Right lobe of liver (tissue), 4 donors: Measurements from ENCODE around the gene LGR4.

ENCODE experiments used
- POLR2A ChIP-seq: fragments of 450-650 bp; IDR thresholded peaks from one replicate; pipeline ENCODE4 v1.6.1; 2017; ENCODE audit warnings: antibody characterized with exemption, mild to moderate bottlenecking
- TF ChIP-seq, protein P1 (sequence below), 4 donors: fragments of 200-600 bp in 3 of 4; fragments of 450-650 bp in 1 of 4; IDR thresholded peaks; one replicate each; pipeline versions ENCODE4 v1.5.1 to v1.8.0; 2016 to 2022; ENCODE audit warnings: antibody characterized with exemption in 4 of 4, mild to moderate bottlenecking in 2 of 4
- donor health status: DM: no; HTN: no; CAD: no.
- donor health status: DM: no; HTN: no; CAD: no.
- donor health status: DM: no; HTN: yes; CAD: no.

DNA sequence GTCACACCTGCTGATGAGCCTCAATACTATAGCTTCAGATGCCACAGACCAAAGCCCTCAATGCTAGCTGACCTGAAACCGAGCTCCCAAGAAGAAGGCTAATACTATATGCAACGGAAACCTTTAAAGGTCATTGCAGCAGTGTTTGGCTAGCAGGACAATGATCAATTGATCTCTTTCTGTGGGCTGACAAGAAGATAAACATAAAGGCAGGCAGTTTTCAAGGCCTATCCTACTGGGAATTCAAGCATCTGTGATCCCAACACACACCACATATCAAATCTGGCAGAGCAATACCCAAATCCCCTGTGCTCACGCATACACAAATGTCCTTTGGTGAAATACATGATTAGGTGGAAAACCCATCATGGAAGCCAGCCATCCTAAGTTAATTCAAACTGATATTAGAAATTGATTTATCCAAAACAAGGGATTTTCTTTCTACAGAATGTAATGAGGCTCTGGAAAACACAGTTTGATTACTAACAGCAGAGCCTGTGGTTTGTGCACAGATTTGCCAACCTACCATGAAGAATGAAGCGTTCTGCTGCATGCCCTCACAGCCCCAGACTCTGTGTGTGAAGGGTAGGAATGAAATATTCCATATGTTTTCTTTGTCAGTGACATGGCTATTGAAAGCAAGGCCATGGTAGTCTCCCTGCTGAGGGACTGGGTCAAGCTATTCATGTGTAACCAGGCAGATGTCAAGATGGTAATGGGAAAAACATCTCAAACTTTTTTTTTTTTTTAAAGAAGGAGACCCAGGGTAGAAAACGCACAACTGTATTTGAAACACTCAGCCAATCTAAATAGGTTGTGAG is 12.2 kb downstream of the LGR4 start:
- TF ChIP-seq, protein P1, sequence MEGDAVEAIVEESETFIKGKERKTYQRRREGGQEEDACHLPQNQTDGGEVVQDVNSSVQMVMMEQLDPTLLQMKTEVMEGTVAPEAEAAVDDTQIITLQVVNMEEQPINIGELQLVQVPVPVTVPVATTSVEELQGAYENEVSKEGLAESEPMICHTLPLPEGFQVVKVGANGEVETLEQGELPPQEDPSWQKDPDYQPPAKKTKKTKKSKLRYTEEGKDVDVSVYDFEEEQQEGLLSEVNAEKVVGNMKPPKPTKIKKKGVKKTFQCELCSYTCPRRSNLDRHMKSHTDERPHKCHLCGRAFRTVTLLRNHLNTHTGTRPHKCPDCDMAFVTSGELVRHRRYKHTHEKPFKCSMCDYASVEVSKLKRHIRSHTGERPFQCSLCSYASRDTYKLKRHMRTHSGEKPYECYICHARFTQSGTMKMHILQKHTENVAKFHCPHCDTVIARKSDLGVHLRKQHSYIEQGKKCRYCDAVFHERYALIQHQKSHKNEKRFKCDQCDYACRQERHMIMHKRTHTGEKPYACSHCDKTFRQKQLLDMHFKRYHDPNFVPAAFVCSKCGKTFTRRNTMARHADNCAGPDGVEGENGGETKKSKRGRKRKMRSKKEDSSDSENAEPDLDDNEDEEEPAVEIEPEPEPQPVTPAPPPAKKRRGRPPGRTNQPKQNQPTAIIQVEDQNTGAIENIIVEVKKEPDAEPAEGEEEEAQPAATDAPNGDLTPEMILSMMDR (IDR thresholded peaks at IDR 0.05), result no peak
- no peak for TF ChIP-seq POLR2A
